HepG2 (cell line): ENCODE results near the gene DSN1. TPM values are rescaled to one million over a fixed set of nuclear protein-coding genes. Genes with fewer than 3 reads are reported as not detected.

ENCODE experiments used
- HDAC1 ChIP-seq: sonication (generic); formaldehyde crosslinking; IDR thresholded peaks from 2 replicates; pipeline ENCODE4 v1.5.1; 2020; ENCODE audit warnings: mild to moderate bottlenecking, missing genetic modification reagents
- HMGXB3 ChIP-seq: sonication (generic); formaldehyde crosslinking; IDR thresholded peaks from 2 replicates; pipeline ENCODE4 v1.4.0; 2020; ENCODE audit warnings: missing genetic modification reagents, borderline replicate concordance
- HNRNPUL1 ChIP-seq: fragments of 200-400 bp; formaldehyde crosslinking; IDR thresholded peaks from 2 replicates; pipeline ENCODE4 v1.6.1; 2017; ENCODE audit warnings: low read depth, mild to moderate bottlenecking, low read length, moderate library complexity
- JUNB ChIP-seq: sonication (generic); formaldehyde crosslinking; IDR thresholded peaks from 2 replicates; pipeline ENCODE4 v1.8.0; 2022; ENCODE audit warnings: missing genetic modification reagents, mild to moderate bottlenecking, borderline replicate concordance
- KMT2B ChIP-seq: IDR thresholded peaks from 2 replicates; pipeline ENCODE4 v1.6.1; 2016; ENCODE audit warnings: missing genetic modification reagents, missing compliant biosample characterization
- NFE2L1 ChIP-seq: sonication (generic); formaldehyde crosslinking; IDR thresholded peaks from 2 replicates; pipeline ENCODE4 v1.4.0; 2020; ENCODE audit warnings: missing genetic modification reagents, mild to moderate bottlenecking, borderline replicate concordance
- SIN3A ChIP-seq: IDR thresholded peaks from 2 replicates; pipeline ENCODE4 v1.6.1; 2011; ENCODE audit warnings: low read depth, mild to moderate bottlenecking, control low read depth, low read length, borderline replicate concordance
- SMAD9 ChIP-seq: sonication (generic); formaldehyde crosslinking; IDR thresholded peaks from 2 replicates; pipeline ENCODE4 v1.5.1; 2020; ENCODE audit warnings: mild to moderate bottlenecking, missing genetic modification reagents
- TFAP4 ChIP-seq: sonication (generic); IDR thresholded peaks from 2 replicates; pipeline ENCODE4 v1.6.1; 2016; ENCODE audit warnings: low read depth, borderline replicate concordance
- THAP11 ChIP-seq: IDR thresholded peaks from 2 replicates; pipeline ENCODE4 v1.6.1; 2016; ENCODE audit warnings: missing biosample characterization, missing genetic modification reagents
- XBP1 ChIP-seq: sonication (generic); formaldehyde crosslinking; IDR thresholded peaks from 2 replicates; pipeline ENCODE4 v1.5.0; 2020; ENCODE audit warnings: missing genetic modification reagents
- XRCC5 ChIP-seq: fragments of 200-400 bp; formaldehyde crosslinking; optimal IDR thresholded peaks from 2 replicates; pipeline ENCODE3; 2017; ENCODE audit warnings: mild to moderate bottlenecking, low read length
- ZNF180 ChIP-seq: sonication (generic); formaldehyde crosslinking; IDR thresholded peaks from 2 replicates; pipeline ENCODE4 v1.4.0; 2020; ENCODE audit warnings: low read depth, missing genetic modification reagents, borderline replicate concordance
- ZNF543 ChIP-seq: sonication (generic); formaldehyde crosslinking; IDR thresholded peaks from 2 replicates; pipeline ENCODE4 v1.4.0; 2020; ENCODE audit warnings: mild to moderate bottlenecking, missing genetic modification reagents
- ZNF567 ChIP-seq: sonication (generic); formaldehyde crosslinking; IDR thresholded peaks from 2 replicates; pipeline ENCODE4 v1.8.1; 2023; ENCODE audit warnings: mild to moderate bottlenecking, missing genetic modification reagents, borderline replicate concordance
- ZNF724P ChIP-seq: sonication (generic); formaldehyde crosslinking; IDR thresholded peaks from 2 replicates; pipeline ENCODE4 v1.8.0; 2022; ENCODE audit warnings: missing genetic modification reagents, borderline replicate concordance
- ZNF850 ChIP-seq: sonication (generic); formaldehyde crosslinking; conservative IDR thresholded peaks from 2 replicates; pipeline ENCODE4 v1.9.0; 2021; ENCODE audit warnings: mild to moderate bottlenecking, missing genetic modification reagents
- polyA plus RNA-seq, 8 experiments: library from polyadenylated mRNA; depleted of rRNA in 3 of 8; stranded (reverse) in 7 of 8; unstranded in 1 of 8; fragments of >200 nt; fragmentation: Illumina TruSeq in 4 of 8; extraction: Trizol in 4 of 8; gene quantifications; 2 replicates each; pipeline versions ENCODE4 v1.2.1 to v1.2.3, GENCODE V29; 2011 to 2016; ENCODE audit warnings: low read depth in 4 of 8, missing spikeins in 1 of 8, mixed read lengths in 1 of 8; ENCODE audit not compliant: insufficient read depth in 1 of 8
- total RNA-seq, 5 experiments: library from RNA; depleted of rRNA; stranded (reverse); fragments of >200 nt; fragmentation: Illumina TruSeq; extraction: Trizol; gene quantifications; 2 replicates each; pipeline ENCODE4 v1.2.3, GENCODE V29; 2016; ENCODE audit warnings: low read depth in 1 of 5
- TF ChIP-seq, protein P1 (sequence below): sonication (generic); formaldehyde crosslinking; IDR thresholded peaks from 2 replicates; pipeline ENCODE4 v1.5.0; 2020; ENCODE audit warnings: missing genetic modification reagents
- TF ChIP-seq, protein P2 (sequence below): sonication (generic); formaldehyde crosslinking; IDR thresholded peaks from 2 replicates; pipeline ENCODE4 v1.4.0; 2020; ENCODE audit warnings: missing genetic modification reagents
- TF ChIP-seq, protein P3 (sequence below): IDR thresholded peaks from 2 replicates; pipeline ENCODE4 v1.6.1; 2016; ENCODE audit warnings: missing genetic modification reagents, missing compliant biosample characterization

DSN1 gene
- total and polyA plus RNA-seq, 2 of the 13 experiments (the other 11 are each of a cell fraction or from before 2014, with no cell fraction given): 18.7 to 53.7 TPM

DNA sequence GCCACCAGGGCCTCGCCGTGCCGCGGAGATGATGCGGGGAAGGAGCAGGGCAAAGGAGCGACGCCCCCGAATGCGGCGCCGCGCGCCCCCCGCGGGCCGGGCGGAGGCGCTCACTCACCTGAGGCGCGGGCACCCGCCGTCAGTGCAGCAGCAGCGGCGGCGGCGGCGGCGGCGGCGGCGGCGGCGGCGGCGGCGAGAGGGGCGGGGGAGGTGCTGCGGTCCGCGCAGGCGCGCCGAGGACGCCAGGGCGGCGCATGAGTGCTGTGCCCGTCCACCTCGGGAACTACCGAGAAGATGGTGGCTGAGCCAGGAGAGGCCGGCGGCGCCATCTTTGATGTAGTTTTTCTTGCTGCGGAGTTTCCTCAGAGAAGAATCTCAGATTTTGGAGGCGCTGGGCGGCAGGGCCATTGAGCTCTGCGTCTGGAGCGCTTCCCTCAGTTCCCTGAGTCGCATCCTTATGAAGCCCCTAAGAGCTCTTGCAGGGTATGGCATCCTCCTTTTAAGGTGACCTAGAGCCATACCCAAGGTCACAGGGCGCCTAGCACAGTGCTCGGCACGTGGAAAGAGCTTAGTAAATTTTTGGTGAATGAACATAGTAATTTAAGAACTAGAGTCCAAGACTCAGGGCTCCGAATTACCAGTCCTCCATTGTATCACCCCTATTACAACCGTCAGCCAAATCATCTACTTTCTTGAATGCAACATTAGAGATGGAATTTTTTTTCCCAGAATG is 27.5 kb downstream of the DSN1 start, which contains the start of gene NDRG3 (continued):
- TF ChIP-seq ZNF724P (CRISPR knock-in tag) (0 out of 2 replicates have a peak, but pooled peaks have one; percentile 61), TFAP4 (no peak), SMAD9 (0 out of 2 replicates have a peak, but pooled peaks have one; percentile 36), ZNF850 (CRISPR knock-in tag) (no peak), XBP1 (CRISPR knock-in tag) (0 out of 2 replicates have a peak, but pooled peaks have one; percentile 10), NFE2L1 (CRISPR knock-in tag) (no peak), ZNF543 (CRISPR knock-in tag) (no peak), HDAC1 (CRISPR knock-in tag) (no peak; the same call in 1 of the 2 replicates), JUNB (CRISPR knock-in tag) (no peak), KMT2B (peak; percentile 41; the same call in 1 of the 2 replicates), HMGXB3 (no peak; the same call in 1 of the 2 replicates), ZNF180 (CRISPR knock-in tag) (no peak), THAP11 (CRISPR knock-in tag) (peak; percentile 96), XRCC5 (no peak), SIN3A (peak; percentile 63; the same call in 1 of the 2 replicates), HNRNPUL1 (no peak), ZNF567 (CRISPR knock-in tag) (no peak)
- TF ChIP-seq, protein P1, sequence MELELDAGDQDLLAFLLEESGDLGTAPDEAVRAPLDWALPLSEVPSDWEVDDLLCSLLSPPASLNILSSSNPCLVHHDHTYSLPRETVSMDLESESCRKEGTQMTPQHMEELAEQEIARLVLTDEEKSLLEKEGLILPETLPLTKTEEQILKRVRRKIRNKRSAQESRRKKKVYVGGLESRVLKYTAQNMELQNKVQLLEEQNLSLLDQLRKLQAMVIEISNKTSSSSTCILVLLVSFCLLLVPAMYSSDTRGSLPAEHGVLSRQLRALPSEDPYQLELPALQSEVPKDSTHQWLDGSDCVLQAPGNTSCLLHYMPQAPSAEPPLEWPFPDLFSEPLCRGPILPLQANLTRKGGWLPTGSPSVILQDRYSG (CRISPR knock-in tag): no peak
- TF ChIP-seq, protein P2, sequence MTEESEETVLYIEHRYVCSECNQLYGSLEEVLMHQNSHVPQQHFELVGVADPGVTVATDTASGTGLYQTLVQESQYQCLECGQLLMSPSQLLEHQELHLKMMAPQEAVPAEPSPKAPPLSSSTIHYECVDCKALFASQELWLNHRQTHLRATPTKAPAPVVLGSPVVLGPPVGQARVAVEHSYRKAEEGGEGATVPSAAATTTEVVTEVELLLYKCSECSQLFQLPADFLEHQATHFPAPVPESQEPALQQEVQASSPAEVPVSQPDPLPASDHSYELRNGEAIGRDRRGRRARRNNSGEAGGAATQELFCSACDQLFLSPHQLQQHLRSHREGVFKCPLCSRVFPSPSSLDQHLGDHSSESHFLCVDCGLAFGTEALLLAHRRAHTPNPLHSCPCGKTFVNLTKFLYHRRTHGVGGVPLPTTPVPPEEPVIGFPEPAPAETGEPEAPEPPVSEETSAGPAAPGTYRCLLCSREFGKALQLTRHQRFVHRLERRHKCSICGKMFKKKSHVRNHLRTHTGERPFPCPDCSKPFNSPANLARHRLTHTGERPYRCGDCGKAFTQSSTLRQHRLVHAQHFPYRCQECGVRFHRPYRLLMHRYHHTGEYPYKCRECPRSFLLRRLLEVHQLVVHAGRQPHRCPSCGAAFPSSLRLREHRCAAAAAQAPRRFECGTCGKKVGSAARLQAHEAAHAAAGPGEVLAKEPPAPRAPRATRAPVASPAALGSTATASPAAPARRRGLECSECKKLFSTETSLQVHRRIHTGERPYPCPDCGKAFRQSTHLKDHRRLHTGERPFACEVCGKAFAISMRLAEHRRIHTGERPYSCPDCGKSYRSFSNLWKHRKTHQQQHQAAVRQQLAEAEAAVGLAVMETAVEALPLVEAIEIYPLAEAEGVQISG (CRISPR knock-in tag): peak; percentile 78
- TF ChIP-seq, protein P3, sequence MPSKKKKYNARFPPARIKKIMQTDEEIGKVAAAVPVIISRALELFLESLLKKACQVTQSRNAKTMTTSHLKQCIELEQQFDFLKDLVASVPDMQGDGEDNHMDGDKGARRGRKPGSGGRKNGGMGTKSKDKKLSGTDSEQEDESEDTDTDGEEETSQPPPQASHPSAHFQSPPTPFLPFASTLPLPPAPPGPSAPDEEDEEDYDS: peak; percentile 22; the same call in 1 of the 2 replicates
